ENCODE results near the gene PCIF1. TPM values are rescaled to one million over a fixed set of nuclear protein-coding genes. Genes with fewer than 3 reads are reported as not detected.
"Not testable (repeated sequence)": the region's sequence is repeated elsewhere in the genome, so short reads cannot be mapped to it uniquely, and the experiment has no call there.

The PCIF1 gene
- total RNA-seq, 4 donors from 2014 or later, result 10.4 to 36.8 (median 16.4) TPM

GRCh38 chr20:45952861-45953260 lies 18.4 kb downstream of the PCIF1 start:
- H3K27me3 ChIP-seq, result no peaks in the 10 kb centered on the region
- no peak overlapping the region for H3K27ac ChIP-seq
- intact Hi-C loops (cut with DNase I), result no loop called here
- DNase-seq, result no peak
- H3K9me3 ChIP-seq, result no peaks in the 10 kb centered on the region
- peaks cover 0 to 43% (median 5%) of the 10 kb centered on the region in 3 donors for H3K4me1 ChIP-seq
- H3K4me3 ChIP-seq, result no peak overlapping the region
- peaks cover 46 to 91% (median 49%) of the 10 kb centered on the region in 3 donors for H3K36me3 ChIP-seq
- TF ChIP-seq POLR2A (IDR thresholded peaks at IDR 0.05) (no peak), CTCF (IDR thresholded peaks at IDR 0.05) (no peak)
- WGBS, 2 donors, result 83% methylated on average over 3 of the region's 5 CpGs; no CpG with 5 or more reads in 1 of the 2 donors

- DNase-seq, result no peak
- Histone ChIP-seq H3K27me3 (no peaks in the 10 kb centered on the region), H3K27ac (no peak overlapping the region), H3K36me3 (peaks cover 43 to 91% (median 54%) of the 10 kb centered on the region in 3 donors), H3K4me3 (no peak overlapping the region), H3K4me1 (peaks cover 0 to 35% (median under 1%) of the 10 kb centered on the region in 3 donors), H3K9me3 (no peaks in the 10 kb centered on the region)
- WGBS, 2 donors, result 96% methylated on average over 4 to 5 of the region's 9 CpGs
- no peak for TF ChIP-seq POLR2A (IDR thresholded peaks at IDR 0.05)
- TF ChIP-seq CTCF (IDR thresholded peaks at IDR 0.05), result no peak
- intact Hi-C loops (cut with DNase I), result no loop called here
Measured at GRCh38 chr20:45953672-45954071, 19.2 kb downstream of the PCIF1 start.

GRCh38 chr20:45956326-45956725 lies 21.8 kb downstream of the PCIF1 start:
- 91 to 94% methylated on average over 8 to 9 of the region's 10 CpGs for WGBS, 2 donors
- H3K4me1 ChIP-seq; intact Hi-C loops (cut with DNase I); H3K4me3 ChIP-seq; DNase-seq; H3K9me3 ChIP-seq; H3K27ac ChIP-seq; H3K27me3 ChIP-seq: not testable (repeated sequence)
- peaks cover 47 to 91% (median 61%) of the 10 kb centered on the region in 3 donors for H3K36me3 ChIP-seq

GRCh38 chr20:45957021-45957941 lies 22.8 kb downstream of the PCIF1 start:
- intact Hi-C loops (cut with DNase I), result no loop called here
- 86 to 96% methylated on average over 5 to 11 of the region's 19 CpGs for whole genome bisulfite sequencing, 2 donors
- no peak for DNase-seq

GRCh38 chr20:45958593-45958992 lies 24.1 kb downstream of the PCIF1 start:
- H3K27me3 ChIP-seq, result no peaks in the 10 kb centered on the region
- H3K4me1 ChIP-seq, result peaks cover 0 to under 1% (median 0%) of the 10 kb centered on the region in 3 donors
- TF ChIP-seq CTCF (IDR thresholded peaks at IDR 0.05), result no peak
- TF ChIP-seq POLR2A (IDR thresholded peaks at IDR 0.05), result no peak
- H3K4me3 ChIP-seq, result no peak overlapping the region
- no peak overlapping the region for H3K27ac ChIP-seq
- H3K36me3 ChIP-seq, result peaks cover 42 to 91% (median 60%) of the 10 kb centered on the region in 3 donors
- WGBS, 2 donors, result 98% methylated on average over 4 of the region's 4 CpGs
- no peak for DNase-seq
- intact Hi-C loops (cut with DNase I), result no loop called here
- H3K9me3 ChIP-seq, result no peaks in the 10 kb centered on the region

More at GRCh38 chr20:45957021-45957941, 22.8 kb downstream of the PCIF1 start:
- H3K27ac ChIP-seq, result no peak overlapping the region
- H3K27me3 ChIP-seq, result no peaks in the 10 kb centered on the region
- peaks cover 0 to 4% (median 0%) of the 10 kb centered on the region in 3 donors for H3K4me1 ChIP-seq
- no peaks in the 10 kb centered on the region for H3K9me3 ChIP-seq
- H3K4me3 ChIP-seq, result no peak overlapping the region
- no peak for TF ChIP-seq CTCF (IDR thresholded peaks at IDR 0.05)
- TF ChIP-seq POLR2A (IDR thresholded peaks at IDR 0.05), result no peak
- H3K36me3 ChIP-seq, result peaks cover 47 to 91% (median 60%) of the 10 kb centered on the region in 3 donors
